OCI-LY3 (cell line): ENCODE data around the gene KRT84.

Experiments
- H2AFZ ChIP-seq: fragments of 200-600, 300-600 bp; shearing (Covaris generic); 2 replicates; pipeline ENCODE4 v1.6.0; 2014; ENCODE audit warnings: antibody characterized with exemption, low read depth, low read length
- H3K27ac ChIP-seq: fragments of 200-600, 300-600 bp; sonication (generic); 2 replicates; pipeline ENCODE4 v1.5.1; 2014; ENCODE audit warnings: mild to moderate bottlenecking, low read length, moderate library complexity, mixed read lengths
- H3K27me3 ChIP-seq: fragments of 200-600, 300-600 bp; sonication (generic); 2 replicates; pipeline ENCODE4 v1.6.1; 2014; ENCODE audit warnings: low read depth, low read length, mixed read lengths
- H3K36me3 ChIP-seq: fragments of 200-600, 300-600 bp; sonication (generic); replicated peaks from 2 replicates; pipeline ENCODE3; 2014; ENCODE audit warnings: low read depth, low read length, mixed read lengths
- H3K4me1 ChIP-seq: fragments of 300-600, 200-600 bp; sonication (generic); 2 replicates; pipeline ENCODE4 v1.6.1; 2014; ENCODE audit warnings: low read length, mixed read lengths
- H3K4me2 ChIP-seq: fragments of 200-600, 300-600 bp; sonication (generic); 2 replicates; pipeline ENCODE4 v1.6.1; 2014; ENCODE audit warnings: low read length, mixed read lengths
- H3K4me3 ChIP-seq: fragments of 300-600, 200-600 bp; sonication (generic); 2 replicates; pipeline ENCODE4 v1.5.1; 2014; ENCODE audit warnings: antibody characterized with exemption, mild to moderate bottlenecking, low read length, moderate library complexity
- H3K79me2 ChIP-seq: fragments of 300-600, 200-600 bp; shearing (Covaris generic); 2 replicates; pipeline ENCODE4 v1.6.1; 2014; ENCODE audit warnings: mild to moderate bottlenecking, low read length, mixed read lengths
- H3K9ac ChIP-seq: fragments of 300-600, 200-600 bp; shearing (Covaris generic); 2 replicates; pipeline ENCODE4 v1.6.0; 2014; ENCODE audit warnings: mild to moderate bottlenecking, low read length, moderate library complexity
- H3K9me3 ChIP-seq: fragments of 200-600, 300-600 bp; shearing (Covaris generic); 2 replicates; pipeline ENCODE4 v1.6.1; 2014; ENCODE audit warnings: low read length, mixed read lengths; ENCODE audit not compliant: insufficient read depth
- H4K20me1 ChIP-seq: fragments of 200-600, 300-600 bp; sonication (generic); 2 replicates; pipeline ENCODE4 v1.6.1; 2016; ENCODE audit warnings: low read length, mixed read lengths; ENCODE audit not compliant: insufficient read depth
- EZH2phosphoT487 ChIP-seq: fragments of 200-600 bp; shearing (Covaris generic); IDR thresholded peaks from 2 replicates; pipeline ENCODE4 v1.6.1; 2018; ENCODE audit warnings: antibody characterized with exemption, mixed run types, low read depth
- TF ChIP-seq, protein P1 (sequence below): fragments of 200-600, 300-600 bp; sonication (generic); IDR thresholded peaks from 2 replicates; pipeline ENCODE4 v1.5.1; 2014; ENCODE audit warnings: antibody characterized with exemption, low read length, low read depth

The KRT84 gene

DNA sequence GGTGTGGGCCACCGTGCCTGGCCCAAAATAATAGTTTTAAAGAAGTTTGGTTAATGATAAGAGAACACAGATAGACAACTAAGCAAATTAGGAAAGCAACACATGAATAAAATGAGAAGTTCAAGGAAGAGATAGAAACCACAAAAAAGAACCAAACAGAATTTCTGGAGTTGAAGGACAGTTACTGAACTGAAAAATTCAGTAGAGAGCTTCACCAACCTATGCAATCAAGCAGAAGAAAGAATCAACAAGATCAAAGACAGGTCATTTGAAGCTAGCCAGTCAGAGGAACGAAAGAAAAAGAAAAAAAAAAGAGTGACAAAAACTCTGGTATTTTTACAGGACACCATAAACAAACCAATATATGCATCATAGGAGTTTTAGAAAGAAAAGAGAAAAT, 48.8 kb downstream of the KRT84 start:
- no peak overlapping the region for H3K27ac ChIP-seq
- TF ChIP-seq EZH2phosphoT487: no peak
- TF ChIP-seq, protein P1, sequence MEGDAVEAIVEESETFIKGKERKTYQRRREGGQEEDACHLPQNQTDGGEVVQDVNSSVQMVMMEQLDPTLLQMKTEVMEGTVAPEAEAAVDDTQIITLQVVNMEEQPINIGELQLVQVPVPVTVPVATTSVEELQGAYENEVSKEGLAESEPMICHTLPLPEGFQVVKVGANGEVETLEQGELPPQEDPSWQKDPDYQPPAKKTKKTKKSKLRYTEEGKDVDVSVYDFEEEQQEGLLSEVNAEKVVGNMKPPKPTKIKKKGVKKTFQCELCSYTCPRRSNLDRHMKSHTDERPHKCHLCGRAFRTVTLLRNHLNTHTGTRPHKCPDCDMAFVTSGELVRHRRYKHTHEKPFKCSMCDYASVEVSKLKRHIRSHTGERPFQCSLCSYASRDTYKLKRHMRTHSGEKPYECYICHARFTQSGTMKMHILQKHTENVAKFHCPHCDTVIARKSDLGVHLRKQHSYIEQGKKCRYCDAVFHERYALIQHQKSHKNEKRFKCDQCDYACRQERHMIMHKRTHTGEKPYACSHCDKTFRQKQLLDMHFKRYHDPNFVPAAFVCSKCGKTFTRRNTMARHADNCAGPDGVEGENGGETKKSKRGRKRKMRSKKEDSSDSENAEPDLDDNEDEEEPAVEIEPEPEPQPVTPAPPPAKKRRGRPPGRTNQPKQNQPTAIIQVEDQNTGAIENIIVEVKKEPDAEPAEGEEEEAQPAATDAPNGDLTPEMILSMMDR: no peak
- no peak overlapping the region for H3K4me2 ChIP-seq
- H3K9me3 ChIP-seq: no peaks in the 10 kb centered on the region
- H2AFZ ChIP-seq: no peak overlapping the region
- no peaks in the 10 kb centered on the region for H3K36me3 ChIP-seq
- no peak overlapping the region for H3K9ac ChIP-seq
- H3K4me1 ChIP-seq: no peaks in the 10 kb centered on the region
- H3K27me3 ChIP-seq: peaks cover 33% of the 10 kb centered on the region
- H3K4me3 ChIP-seq: no peak overlapping the region; the same call in 1 of the 2 replicates
- no peaks in the 10 kb centered on the region for H3K79me2 ChIP-seq
- no peaks in the 10 kb centered on the region for H4K20me1 ChIP-seq

DNA sequence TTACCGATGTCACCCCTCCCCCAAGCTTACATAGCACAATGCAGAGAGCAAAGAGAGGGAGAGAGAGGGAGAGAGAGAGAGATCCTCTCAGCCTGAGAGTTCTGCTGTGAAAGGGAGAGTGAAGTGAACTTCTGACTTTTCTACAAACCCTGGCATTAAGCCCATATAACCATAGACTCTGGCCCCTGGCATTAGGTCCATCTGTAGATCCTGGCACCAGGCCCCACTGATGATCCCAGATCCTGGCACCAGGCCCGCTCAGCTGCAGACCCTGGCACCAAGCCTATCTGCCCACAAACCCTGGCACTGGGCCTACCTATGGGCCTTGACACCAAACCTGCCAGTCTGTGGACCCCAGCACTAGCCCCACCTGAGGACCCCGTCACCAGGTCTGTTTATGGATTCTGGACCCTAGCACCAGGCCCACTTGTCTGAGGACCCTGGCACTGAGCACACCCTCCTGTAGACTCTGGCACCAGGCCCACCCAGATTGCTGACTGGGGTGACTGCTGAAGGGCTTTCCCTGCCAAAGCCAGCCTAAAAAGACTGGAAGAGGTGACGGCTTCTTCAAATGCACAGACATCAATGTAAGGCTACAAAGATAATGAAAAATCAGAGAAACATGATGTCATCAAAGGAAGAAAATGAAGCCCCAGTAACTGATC, 49.7 kb downstream of the KRT84 start:
- H3K9ac ChIP-seq: no peak overlapping the region
- H2AFZ ChIP-seq: no peak overlapping the region
- TF ChIP-seq, protein P1: no peak
- no peak for TF ChIP-seq EZH2phosphoT487
- H3K79me2 ChIP-seq: no peaks in the 10 kb centered on the region
- no peak overlapping the region for H3K4me2 ChIP-seq
- no peaks in the 10 kb centered on the region for H3K4me1 ChIP-seq
- H3K9me3 ChIP-seq: no peaks in the 10 kb centered on the region
- H3K27ac ChIP-seq: no peak overlapping the region
- no peak overlapping the region for H3K4me3 ChIP-seq
- H3K27me3 ChIP-seq: peaks cover 32% of the 10 kb centered on the region; the same call in 1 of the 2 replicates
- no peaks in the 10 kb centered on the region for H4K20me1 ChIP-seq
- no peaks in the 10 kb centered on the region for H3K36me3 ChIP-seq

DNA sequence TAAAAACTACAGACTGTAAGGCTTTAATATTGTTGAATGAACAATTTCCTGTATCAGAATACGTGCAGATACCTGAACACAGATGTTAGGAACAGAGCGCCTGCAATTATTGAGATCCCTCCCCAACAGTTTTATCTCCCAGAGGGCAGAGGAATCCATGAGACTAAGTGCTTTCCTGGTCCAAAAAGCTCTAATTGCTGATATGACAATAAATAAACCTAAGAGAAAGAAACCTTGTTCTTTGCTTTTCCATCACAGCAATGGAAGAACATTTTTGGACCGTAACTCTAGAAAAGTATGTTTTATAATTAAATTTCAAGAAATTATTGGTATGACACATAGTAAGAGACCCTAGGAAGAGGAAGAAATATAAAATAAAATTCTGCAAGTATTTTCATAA, 51.3 kb downstream of the KRT84 start:
- Histone ChIP-seq H3K9me3 (no peaks in the 10 kb centered on the region), H2AFZ (no peak overlapping the region), H3K36me3 (no peaks in the 10 kb centered on the region), H3K27me3 (peaks cover 35% of the 10 kb centered on the region; the same call in 1 of the 2 replicates), H3K9ac (no peak overlapping the region), H3K4me3 (no peak overlapping the region), H3K4me2 (no peak overlapping the region), H4K20me1 (no peaks in the 10 kb centered on the region), H3K27ac (no peak overlapping the region), H3K4me1 (no peaks in the 10 kb centered on the region), H3K79me2 (no peaks in the 10 kb centered on the region)
- no peak for TF ChIP-seq EZH2phosphoT487
- TF ChIP-seq, protein P1: no peak

DNA sequence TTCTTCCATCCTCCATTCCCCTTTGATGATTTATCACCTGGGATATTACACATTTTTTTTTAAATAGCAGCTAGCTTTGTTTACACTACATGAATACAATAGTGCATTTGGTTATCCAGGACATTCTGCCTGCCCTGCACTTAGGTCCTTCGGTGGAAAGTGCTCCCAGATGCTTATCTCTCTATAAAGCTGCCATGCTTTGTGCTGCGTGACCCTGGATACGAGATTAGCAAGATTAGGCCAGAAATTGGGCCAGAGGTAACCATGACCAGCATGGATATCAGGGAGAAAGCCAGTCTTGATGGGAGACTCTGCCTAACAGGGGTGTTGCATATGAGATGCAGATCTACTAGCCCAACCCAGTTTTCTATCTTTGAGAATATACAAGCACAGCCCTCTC, 52.1 kb downstream of the KRT84 start:
- no peak overlapping the region for H2AFZ ChIP-seq
- H3K27me3 ChIP-seq: peaks cover 32% of the 10 kb centered on the region; the same call in 1 of the 2 replicates
- no peaks in the 10 kb centered on the region for H3K79me2 ChIP-seq
- no peak overlapping the region for H3K4me2 ChIP-seq
- H4K20me1 ChIP-seq: no peaks in the 10 kb centered on the region
- no peaks in the 10 kb centered on the region for H3K36me3 ChIP-seq
- no peak overlapping the region for H3K27ac ChIP-seq
- H3K4me3 ChIP-seq: no peak overlapping the region
- H3K9me3 ChIP-seq: no peaks in the 10 kb centered on the region
- H3K4me1 ChIP-seq: peaks cover under 1% of the 10 kb centered on the region; the same call in 1 of the 2 replicates
- no peak overlapping the region for H3K9ac ChIP-seq
- TF ChIP-seq, protein P1: no peak
- no peak for TF ChIP-seq EZH2phosphoT487
